WTC11 (cell line): ENCODE results near the gene WDR89.

ENCODE experiments used
- CTCF ChIP-seq: fragments of 200-600 bp; IDR thresholded peaks from 2 replicates; pipeline ENCODE4 v1.8.0; 2022; ENCODE audit warnings: antibody characterized with exemption
- E2F4 ChIP-seq: sonication (generic); formaldehyde crosslinking; IDR thresholded peaks from 2 replicates; pipeline ENCODE4 v1.8.1; 2022; ENCODE audit warnings: low read depth, mild to moderate bottlenecking, moderate library complexity, missing genetic modification reagents, borderline replicate concordance
- ETV6 ChIP-seq: sonication (generic); formaldehyde crosslinking; IDR thresholded peaks from 2 replicates; pipeline ENCODE4 v1.8.1; 2022; ENCODE audit warnings: mild to moderate bottlenecking, missing genetic modification reagents
- FOXJ3 ChIP-seq: sonication (generic); formaldehyde crosslinking; IDR thresholded peaks from 2 replicates; pipeline ENCODE4 v1.9.0; 2021; ENCODE audit warnings: missing genetic modification reagents, mild to moderate bottlenecking, borderline replicate concordance
- NR2C2 ChIP-seq: sonication (generic); formaldehyde crosslinking; IDR thresholded peaks from 2 replicates; pipeline ENCODE4 v1.8.0; 2022; ENCODE audit warnings: mild to moderate bottlenecking, missing genetic modification reagents
- TP53 ChIP-seq: sonication (generic); formaldehyde crosslinking; IDR thresholded peaks from 2 replicates; pipeline ENCODE4 v1.8.1; 2023; ENCODE audit warnings: mild to moderate bottlenecking, missing genetic modification reagents
- USF2 ChIP-seq: sonication (generic); formaldehyde crosslinking; IDR thresholded peaks from 2 replicates; pipeline ENCODE4 v1.8.1; 2023; ENCODE audit warnings: mild to moderate bottlenecking, missing genetic modification reagents, moderate library complexity
- ZNF121 ChIP-seq: sonication (generic); formaldehyde crosslinking; IDR thresholded peaks from 2 replicates; pipeline ENCODE4 v1.8.0; 2023; ENCODE audit warnings: missing genetic modification reagents

GRCh38 chr14:63633801-63634200 is 7.9 kb downstream of the WDR89 start:
- no peak for TF ChIP-seq CTCF
- TF ChIP-seq ETV6 (CRISPR knock-in tag) = no peak
- TF ChIP-seq NR2C2 (CRISPR knock-in tag) = no peak
- no peak for TF ChIP-seq TP53
- no peak for TF ChIP-seq ZNF121 (CRISPR knock-in tag)
- TF ChIP-seq E2F4 (CRISPR knock-in tag) = no peak
- TF ChIP-seq USF2 (CRISPR knock-in tag) = no peak
- TF ChIP-seq FOXJ3 = no peak
